IPS DF 19.7 (cell line): ENCODE data around the gene STOML2.

Experiments
- DNase-seq: peaks from one replicate; pipeline ENCODE4 v3.0.0-alpha.2; 2013; ENCODE audit warnings: low read depth, low spot score

STOML2 gene

GRCh38 chr9:35072461-35073278 lies 30.3 kb downstream of the STOML2 start, which contains the start of gene VCP:
VCP (minus strand) TSS chr9:35072625; CDS start chr9:35072353, 272 bp downstream.
- DNase-seq = peak; percentile 98

- DNase-seq = peak; percentile 40
These were observed 31.0 kb downstream of the STOML2 start for GRCh38 chr9:35071814-35072460.

- DNase-seq = no peak
These were observed 31.8 kb downstream of the STOML2 start for GRCh38 chr9:35070823-35071813.

- no peak for DNase-seq
These were observed 33.9 kb downstream of the STOML2 start for GRCh38 chr9:35069020-35069419.

GRCh38 chr9:35067056-35067455 lies 35.9 kb downstream of the STOML2 start:
- no peak for DNase-seq

GRCh38 chr9:35060548-35061207 lies 42.3 kb downstream of the STOML2 start:
- DNase-seq = no peak

- DNase-seq = no peak
These were observed 43.5 kb downstream of the STOML2 start for GRCh38 chr9:35059438-35059837.

GRCh38 chr9:35057271-35057620 lies 45.7 kb downstream of the STOML2 start:
- no peak for DNase-seq

- DNase-seq = no peak
These were observed 46.2 kb downstream of the STOML2 start for GRCh38 chr9:35056571-35057270.

GRCh38 chr9:35054871-35055644 lies 47.9 kb downstream of the STOML2 start:
- DNase-seq = no peak

- DNase-seq = no peak
These were observed 48.6 kb downstream of the STOML2 start for GRCh38 chr9:35054185-35054835.

- DNase-seq = no peak
These were observed 51.6 kb downstream of the STOML2 start for GRCh38 chr9:35051069-35051967.
